Lower lobe of right lung (tissue), 2 donors: Measurements from ENCODE around the gene MACROD1. TPM values are rescaled to one million over a fixed set of nuclear protein-coding genes. Genes with fewer than 3 reads are reported as not detected.

Source experiments
- ATAC-seq, 2 donors: fragments of 200-7000 bp; cut with Tn5 transposase; one replicate each; pipeline ENCODE4 v1.9.1; 2020 to 2022; ENCODE audit warnings: mild to moderate bottlenecking in 2 of 2, moderate library complexity in 2 of 2
- DNase-seq: peaks from one replicate; pipeline ENCODE4 v3.0.0-alpha.2; 2020
- H3K27ac ChIP-seq: fragments of 200-600 bp; one replicate; pipeline ENCODE4 v1.8.0; 2022
- H3K27me3 ChIP-seq: fragments of 200-600 bp; one replicate; pipeline ENCODE4 v1.8.0; 2022; ENCODE audit warnings: low read depth
- H3K36me3 ChIP-seq: fragments of 200-600 bp; one replicate; pipeline ENCODE4 v1.8.0; 2022; ENCODE audit warnings: mild to moderate bottlenecking
- H3K4me1 ChIP-seq: fragments of 200-600 bp; one replicate; pipeline ENCODE4 v1.8.0; 2022
- H3K4me3 ChIP-seq: fragments of 200-600 bp; one replicate; pipeline ENCODE4 v1.8.0; 2022; ENCODE audit warnings: mild to moderate bottlenecking
- H3K9me3 ChIP-seq: fragments of 200-600 bp; one replicate; pipeline ENCODE4 v1.8.0; 2022
- intact Hi-C: fragments of 100-400 bp; cut with DNase I; formaldehyde crosslinking; loops from one replicate; pipeline ENCODE4 v1.11.0; 2022
- total RNA-seq: library from RNA; stranded (reverse); fragmentation: NEBNext Ultra II Directional; extraction: Animal tissue kit (Norgen Biotek cat#: 25700); gene quantifications from one replicate; pipeline ENCODE4 v1.2.1, GENCODE V29; 2021
- TF ChIP-seq, protein P1 (sequence below): fragments of 200-600 bp; IDR thresholded peaks from one replicate; pipeline ENCODE4 v1.8.0; 2022; ENCODE audit warnings: antibody characterized with exemption, mild to moderate bottlenecking
- donor health status: DM: no; HTN: yes; CAD: no; lungs with severe emphysema.

MACROD1 gene
- total RNA-seq, 1 donor from 2014 or later, result 15.0 TPM

DNA sequence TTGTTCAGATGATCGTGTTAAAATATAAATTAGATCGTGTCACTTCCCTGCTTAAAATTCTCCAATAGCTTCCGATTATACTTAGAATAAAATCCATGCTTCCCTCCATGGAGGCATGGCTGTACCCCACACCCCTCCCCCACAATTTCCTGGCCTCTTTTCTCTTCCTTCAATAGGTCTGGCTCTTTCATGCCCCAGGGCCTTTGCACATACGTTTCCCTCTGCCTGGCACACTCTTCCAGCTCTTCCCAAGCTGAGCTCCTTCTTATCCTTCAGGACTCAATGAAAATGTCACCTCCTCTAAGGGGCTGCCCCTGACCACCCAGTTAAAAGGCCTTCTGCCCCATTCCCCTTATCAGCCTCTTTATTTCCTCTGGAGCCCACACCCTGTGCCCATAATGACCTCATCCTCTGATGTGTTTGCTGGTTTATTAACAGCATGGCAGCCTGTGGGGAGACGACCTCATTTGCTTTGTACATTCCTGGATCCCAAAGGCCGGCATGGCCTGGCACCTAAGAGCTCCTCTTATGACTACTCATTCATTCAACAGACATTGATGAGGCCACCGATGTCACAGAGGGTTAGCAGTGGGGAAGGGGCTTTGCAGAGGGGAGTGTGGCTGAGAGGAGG lies 139.2 kb downstream of the MACROD1 start:
- TF ChIP-seq, protein P1, sequence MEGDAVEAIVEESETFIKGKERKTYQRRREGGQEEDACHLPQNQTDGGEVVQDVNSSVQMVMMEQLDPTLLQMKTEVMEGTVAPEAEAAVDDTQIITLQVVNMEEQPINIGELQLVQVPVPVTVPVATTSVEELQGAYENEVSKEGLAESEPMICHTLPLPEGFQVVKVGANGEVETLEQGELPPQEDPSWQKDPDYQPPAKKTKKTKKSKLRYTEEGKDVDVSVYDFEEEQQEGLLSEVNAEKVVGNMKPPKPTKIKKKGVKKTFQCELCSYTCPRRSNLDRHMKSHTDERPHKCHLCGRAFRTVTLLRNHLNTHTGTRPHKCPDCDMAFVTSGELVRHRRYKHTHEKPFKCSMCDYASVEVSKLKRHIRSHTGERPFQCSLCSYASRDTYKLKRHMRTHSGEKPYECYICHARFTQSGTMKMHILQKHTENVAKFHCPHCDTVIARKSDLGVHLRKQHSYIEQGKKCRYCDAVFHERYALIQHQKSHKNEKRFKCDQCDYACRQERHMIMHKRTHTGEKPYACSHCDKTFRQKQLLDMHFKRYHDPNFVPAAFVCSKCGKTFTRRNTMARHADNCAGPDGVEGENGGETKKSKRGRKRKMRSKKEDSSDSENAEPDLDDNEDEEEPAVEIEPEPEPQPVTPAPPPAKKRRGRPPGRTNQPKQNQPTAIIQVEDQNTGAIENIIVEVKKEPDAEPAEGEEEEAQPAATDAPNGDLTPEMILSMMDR, result no peak
- no peaks in the 10 kb centered on the region for H3K27me3 ChIP-seq

DNA sequence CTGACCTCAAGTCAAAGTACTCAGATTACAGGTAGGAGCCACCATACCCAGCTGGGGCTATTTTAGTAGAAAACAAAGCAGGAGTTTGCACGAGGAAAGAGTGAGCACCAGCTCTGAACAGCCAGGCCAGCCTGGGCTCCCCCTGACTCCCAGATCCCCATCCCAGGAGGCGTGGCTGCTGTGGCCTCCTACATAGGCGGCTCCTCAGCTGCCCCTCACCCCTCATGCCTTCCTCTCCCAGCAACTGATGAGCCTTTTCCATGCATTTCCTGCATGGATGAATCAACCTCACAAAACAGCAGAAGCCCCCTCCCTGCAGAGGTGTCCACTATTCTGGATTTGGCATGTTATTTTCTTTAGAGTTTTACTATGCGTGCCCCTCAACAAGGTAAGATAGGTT lies 140.7 kb downstream of the MACROD1 start:
- peaks cover 12% of the 10 kb centered on the region for H3K4me1 ChIP-seq
- TF ChIP-seq, protein P1, result no peak
- no peaks in the 10 kb centered on the region for H3K36me3 ChIP-seq
- intact Hi-C loops, result no loop called here
- no peaks in the 10 kb centered on the region for H3K27me3 ChIP-seq
- ATAC-seq (no peak), DNase-seq (no peak)
- no peak overlapping the region for H3K4me3 ChIP-seq
- no peak overlapping the region for H3K27ac ChIP-seq
- no peaks in the 10 kb centered on the region for H3K9me3 ChIP-seq

More for the DNA sequence above, 139.2 kb downstream of the MACROD1 start:
- Histone ChIP-seq H3K4me1 (peaks cover 12% of the 10 kb centered on the region), H3K9me3 (no peaks in the 10 kb centered on the region), H3K36me3 (no peaks in the 10 kb centered on the region), H3K4me3 (no peak overlapping the region), H3K27ac (no peak overlapping the region)
- ATAC-seq, result no peak
- no peak for DNase-seq
- intact Hi-C loops, result no loop called here

DNA sequence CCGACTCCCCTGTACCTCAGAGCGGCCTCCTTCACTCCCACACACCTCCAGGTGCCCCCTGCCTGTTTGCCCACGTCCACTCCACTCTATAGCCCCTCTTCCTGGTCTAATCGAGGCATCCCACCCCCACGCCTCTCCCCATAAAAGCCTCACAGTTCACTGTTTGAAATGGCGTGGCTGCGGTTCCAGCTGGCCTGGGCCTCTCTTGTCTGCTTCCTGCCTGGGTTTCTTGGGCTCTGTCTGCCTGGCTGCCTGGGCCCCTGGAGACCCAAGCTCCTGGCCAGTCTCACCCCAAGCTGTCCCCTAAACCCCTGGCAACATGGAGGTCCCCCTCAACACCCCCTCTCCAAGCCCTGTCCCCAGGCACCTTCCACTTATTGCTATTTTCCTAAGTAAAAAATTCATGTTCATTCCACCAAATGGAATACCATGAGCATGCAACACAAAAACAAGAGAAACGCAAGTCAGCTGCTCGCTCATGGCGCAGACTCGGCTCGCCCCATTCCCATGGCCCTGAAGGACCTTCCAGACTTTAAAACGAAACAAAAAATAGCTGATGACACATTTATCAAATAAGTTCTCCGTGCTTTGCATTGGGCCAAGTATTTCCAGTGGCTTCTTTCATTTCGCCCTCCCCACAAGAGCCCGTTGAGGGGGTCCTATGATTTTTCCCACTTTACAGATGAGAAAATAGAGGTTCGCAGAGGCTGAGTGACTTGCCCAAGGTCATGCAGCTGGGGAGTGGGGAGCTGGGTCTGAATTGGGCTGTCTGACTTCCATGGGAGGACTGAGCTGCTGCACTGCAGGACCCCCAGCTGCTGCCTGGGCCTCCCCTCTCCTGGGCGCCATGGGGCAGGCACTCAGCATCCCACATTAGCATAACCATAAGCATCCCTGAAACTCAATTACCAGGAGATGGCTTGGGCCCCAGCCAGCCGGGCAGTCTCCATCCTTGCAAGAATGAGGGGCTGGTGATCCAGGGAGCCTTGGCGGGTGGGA lies 141.9 kb downstream of the MACROD1 start:
- DNase-seq, result no peak
- Histone ChIP-seq H3K4me3 (no peak overlapping the region), H3K9me3 (no peaks in the 10 kb centered on the region), H3K27ac (no peak overlapping the region), H3K36me3 (no peaks in the 10 kb centered on the region), H3K27me3 (no peaks in the 10 kb centered on the region), H3K4me1 (peaks cover 12% of the 10 kb centered on the region)
- intact Hi-C loops, result no loop called here
- TF ChIP-seq, protein P1, result no peak
- no peak for ATAC-seq

DNA sequence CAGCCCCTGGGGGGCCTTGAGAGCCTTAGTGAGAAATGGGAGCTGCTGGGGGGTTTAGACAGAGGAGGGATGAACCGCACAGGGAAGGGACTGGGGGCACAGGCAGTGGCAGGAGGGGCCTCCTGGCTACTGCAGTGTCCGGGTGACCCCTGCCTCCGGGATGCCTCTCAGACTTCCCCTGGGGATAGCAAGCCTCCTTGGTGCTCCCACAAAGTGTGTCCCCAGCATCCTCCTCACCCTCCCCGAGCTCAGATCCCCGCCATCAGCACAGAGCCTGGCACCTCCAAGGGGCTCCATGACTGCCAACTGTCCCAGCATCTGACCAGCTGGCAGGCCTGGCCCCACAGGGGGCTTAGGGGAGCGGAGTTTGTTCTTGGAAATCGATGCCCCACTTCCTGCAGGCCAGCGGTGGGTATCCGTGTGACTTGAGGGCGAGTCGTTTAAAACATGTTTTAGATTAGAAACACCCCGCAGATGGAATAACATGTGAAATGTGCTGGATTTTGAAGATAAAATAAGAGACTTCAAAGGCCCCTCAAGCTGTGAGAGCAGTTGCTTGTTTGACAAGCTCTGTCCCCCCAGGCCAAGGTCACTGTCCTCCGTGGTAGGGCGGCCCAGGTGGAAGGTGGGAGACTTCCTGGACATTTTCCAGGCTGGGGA lies 143.7 kb downstream of the MACROD1 start:
- Histone ChIP-seq H3K4me3 (no peak overlapping the region), H3K36me3 (no peaks in the 10 kb centered on the region), H3K27me3 (no peaks in the 10 kb centered on the region), H3K27ac (no peak overlapping the region), H3K9me3 (no peaks in the 10 kb centered on the region), H3K4me1 (no peaks in the 10 kb centered on the region)
- no peak for ATAC-seq
- no peak for DNase-seq
- TF ChIP-seq, protein P1, result no peak
- intact Hi-C loops, result no loop called here

DNA sequence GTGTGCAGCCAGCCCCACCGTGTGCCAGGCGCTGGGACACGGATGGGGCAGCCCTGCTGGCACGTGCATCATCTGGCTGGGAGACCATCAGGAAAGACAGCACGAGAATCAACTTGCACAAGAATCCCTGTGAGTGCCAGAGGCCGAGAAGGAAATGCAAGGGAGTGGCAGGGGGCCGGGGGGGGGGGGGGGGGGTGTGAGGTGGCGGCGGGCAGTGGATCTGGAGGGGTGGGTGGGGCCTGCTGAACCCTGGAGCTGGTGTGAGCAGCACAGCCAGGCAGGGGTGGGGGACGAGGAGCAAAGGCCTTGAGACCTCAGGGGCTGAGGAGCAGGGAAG lies 144.2 kb downstream of the MACROD1 start:
- Histone ChIP-seq H3K4me3 (no peak overlapping the region), H3K27ac (no peak overlapping the region), H3K4me1 (no peaks in the 10 kb centered on the region), H3K27me3 (no peaks in the 10 kb centered on the region), H3K9me3 (no peaks in the 10 kb centered on the region), H3K36me3 (no peaks in the 10 kb centered on the region)
- TF ChIP-seq, protein P1, result no peak
- ATAC-seq, result no peak
- no peak for DNase-seq
- intact Hi-C loops, result no loop called here
